Muscle layer of duodenum (tissue), 2 donors: ENCODE data around the gene PVALEF.
A peak's percentile ranks its signal among the peaks of the same experiment; 100 is the strongest.

Source experiments
- H3K27ac ChIP-seq: one replicate; pipeline ENCODE4 v1.7.0; 2013; ENCODE audit warnings: mild to moderate bottlenecking, low read length
- H3K27me3 ChIP-seq: one replicate; pipeline ENCODE4 v1.7.0; 2013; ENCODE audit warnings: low read depth, mild to moderate bottlenecking, control low read depth, low read length
- H3K36me3 ChIP-seq, 2 donors: one replicate each; pipeline ENCODE4 v1.7.0; 2013; ENCODE audit warnings: low read length in 2 of 2, control low read depth in 1 of 2, mild to moderate bottlenecking in 1 of 2; ENCODE audit not compliant: insufficient read depth in 2 of 2, control insufficient read depth in 1 of 2
- H3K4me1 ChIP-seq, 2 donors: one replicate each; pipeline ENCODE4 v1.7.0; 2013; ENCODE audit warnings: low read length in 2 of 2, mild to moderate bottlenecking in 2 of 2, control low read depth in 1 of 2, moderate library complexity in 1 of 2; ENCODE audit not compliant: insufficient read depth in 2 of 2, control insufficient read depth in 1 of 2
- H3K4me3 ChIP-seq, 2 donors: one replicate each; pipeline ENCODE4 v1.7.0; 2013; ENCODE audit warnings: low read length in 2 of 2, low read depth in 1 of 2, mild to moderate bottlenecking in 1 of 2
- H3K9me3 ChIP-seq, 2 donors: one replicate each; pipeline ENCODE4 v1.7.0; 2013; ENCODE audit warnings: low read length in 2 of 2, control low read depth in 1 of 2, mild to moderate bottlenecking in 1 of 2; ENCODE audit not compliant: control insufficient read depth in 1 of 2
- donor health status: healthy.

The PVALEF gene

DNA sequence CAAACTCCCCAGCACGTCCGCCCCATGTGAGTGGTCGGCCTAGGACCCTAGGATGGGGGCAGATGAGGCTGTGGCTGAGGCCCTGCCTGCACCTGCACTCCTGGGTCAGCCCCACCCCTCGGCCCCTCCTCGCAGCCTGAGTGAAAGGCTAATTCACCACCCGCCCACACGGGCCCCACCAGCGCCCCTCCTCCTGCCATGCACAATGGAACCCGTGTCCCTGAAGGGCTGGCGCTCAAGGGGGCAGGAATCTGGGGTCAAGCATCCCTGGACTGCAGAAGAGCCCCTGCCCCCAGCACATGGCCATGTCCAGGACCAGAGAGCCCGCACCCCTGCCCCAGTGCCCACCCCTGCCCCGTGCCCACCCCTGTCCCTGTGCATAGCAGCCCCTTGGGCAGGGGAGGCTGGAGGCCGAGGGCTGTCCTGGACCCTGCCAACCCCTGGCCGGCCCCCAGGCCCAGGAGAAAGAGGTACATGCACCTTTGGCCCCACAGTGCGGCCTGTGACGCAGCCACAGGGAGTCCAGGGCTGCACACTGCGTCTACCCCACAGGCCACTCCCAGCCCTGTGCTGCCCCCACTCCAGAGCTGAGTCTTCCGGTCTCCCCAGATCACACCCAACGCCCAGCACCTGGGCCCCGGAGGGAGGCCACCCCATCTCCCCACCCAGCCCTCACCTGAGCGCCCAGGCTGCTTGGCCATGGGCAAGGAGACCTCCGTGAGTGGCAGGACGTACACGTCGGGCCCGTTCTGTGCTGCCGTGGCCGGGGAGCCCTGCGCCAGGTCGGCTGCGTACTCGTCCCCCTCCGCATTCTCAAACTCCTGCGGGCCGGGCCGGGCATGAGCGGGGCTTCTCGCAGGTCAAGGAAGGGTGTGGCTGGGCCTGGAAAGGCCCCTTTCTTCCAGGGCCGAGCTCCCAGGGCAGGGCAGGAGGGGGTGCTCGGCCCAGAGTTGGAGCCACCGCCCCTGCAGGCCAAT, 34.6 kb upstream of the PVALEF start:
- Histone ChIP-seq H3K4me1 (peaks cover 0 to 5% of the 10 kb centered on the region in 2 donors), H3K36me3 (no peaks in the 10 kb centered on the region), H3K4me3 (no peak overlapping the region), H3K9me3 (no peaks in the 10 kb centered on the region), H3K27ac (peak overlapping the region; percentile 69), H3K27me3 (no peaks in the 10 kb centered on the region)

DNA sequence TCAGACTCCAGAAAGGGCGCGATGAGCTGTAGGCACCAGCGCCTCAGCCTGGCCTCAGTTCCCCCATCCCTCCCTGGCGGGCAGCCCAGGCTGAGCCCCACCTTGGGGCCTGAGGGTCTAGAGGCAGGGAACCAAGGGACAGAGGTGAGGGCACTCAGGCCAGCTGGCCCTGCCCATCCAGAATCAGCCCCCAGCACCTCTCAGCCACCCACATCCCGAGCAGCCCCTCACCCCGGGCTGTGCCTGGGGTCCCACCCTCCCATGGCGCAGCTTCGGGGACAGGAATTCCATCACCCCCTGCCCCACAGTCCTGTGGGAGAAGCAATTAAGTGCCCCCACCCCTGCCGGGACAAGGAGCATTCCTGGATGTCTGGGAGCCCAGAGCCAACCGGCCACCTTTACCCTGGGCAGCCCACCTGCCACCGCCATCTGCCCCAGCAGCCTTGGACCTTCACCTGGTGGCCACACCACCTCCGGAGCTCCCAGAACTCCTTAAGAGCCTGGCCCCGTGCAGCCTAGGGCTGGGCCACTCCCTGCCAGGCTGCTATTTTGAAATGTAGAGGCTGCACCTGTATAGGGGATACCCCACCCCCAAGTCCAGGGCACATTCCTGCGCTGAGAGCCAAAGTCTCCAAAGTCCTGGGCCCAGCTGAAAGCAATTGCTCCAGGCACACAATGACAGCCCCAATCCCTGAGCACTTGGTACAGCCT, 33.7 kb upstream of the PVALEF start:
- Histone ChIP-seq H3K36me3 (no peaks in the 10 kb centered on the region), H3K27ac (peak overlapping the region; percentile 69), H3K27me3 (no peaks in the 10 kb centered on the region), H3K4me3 (peak overlapping the region in 1 of 2 donors; percentile 39), H3K4me1 (peaks cover 0 to 5% of the 10 kb centered on the region in 2 donors), H3K9me3 (no peaks in the 10 kb centered on the region)

DNA sequence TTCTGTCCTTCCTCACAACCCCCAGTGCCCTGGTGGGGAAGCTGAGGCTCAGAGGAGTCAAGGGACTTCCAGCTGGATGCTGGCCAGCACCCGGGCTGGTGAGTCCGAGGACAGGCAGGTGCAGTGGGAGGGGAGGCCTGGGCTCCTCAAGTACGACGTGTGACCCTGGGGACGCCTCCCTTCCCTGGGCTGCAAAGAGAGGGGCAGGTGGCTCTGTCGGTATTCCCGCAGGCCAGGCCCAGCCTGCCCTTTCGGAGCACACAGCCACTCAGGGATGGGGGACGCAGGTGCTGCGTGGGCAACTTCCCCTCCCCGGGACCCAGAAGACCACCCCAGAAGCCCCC, 33.1 kb upstream of the PVALEF start:
- H3K4me1 ChIP-seq, result peaks cover 0 to 5% of the 10 kb centered on the region in 2 donors
- H3K4me3 ChIP-seq, result no peak overlapping the region
- H3K9me3 ChIP-seq, result no peaks in the 10 kb centered on the region
- H3K36me3 ChIP-seq, result no peaks in the 10 kb centered on the region
- H3K27ac ChIP-seq, result no peak overlapping the region
- H3K27me3 ChIP-seq, result no peaks in the 10 kb centered on the region

GRCh38 chr17:81132770-81133723, 32.3 kb upstream of the PVALEF start:
- Histone ChIP-seq H3K4me3 (no peak overlapping the region), H3K27ac (no peak overlapping the region), H3K4me1 (peaks cover 0 to 5% of the 10 kb centered on the region in 2 donors), H3K36me3 (no peaks in the 10 kb centered on the region), H3K9me3 (no peaks in the 10 kb centered on the region), H3K27me3 (no peaks in the 10 kb centered on the region)

- Histone ChIP-seq H3K9me3 (no peaks in the 10 kb centered on the region), H3K4me1 (peaks cover 0 to 5% of the 10 kb centered on the region in 2 donors), H3K36me3 (no peaks in the 10 kb centered on the region), H3K27me3 (no peaks in the 10 kb centered on the region), H3K4me3 (no peak overlapping the region), H3K27ac (no peak overlapping the region)
Observed at GRCh38 chr17:81134064-81134781, 31.1 kb upstream of the PVALEF start.

GRCh38 chr17:81135505-81136278, 29.6 kb upstream of the PVALEF start:
- H3K4me1 ChIP-seq, result no peaks in the 10 kb centered on the region
- H3K36me3 ChIP-seq, result no peaks in the 10 kb centered on the region
- H3K4me3 ChIP-seq, result no peak overlapping the region
- H3K27ac ChIP-seq, result no peak overlapping the region
- no peaks in the 10 kb centered on the region for H3K9me3 ChIP-seq
- no peaks in the 10 kb centered on the region for H3K27me3 ChIP-seq

GRCh38 chr17:81136366-81136765, 28.9 kb upstream of the PVALEF start:
- H3K36me3 ChIP-seq, result no peaks in the 10 kb centered on the region
- no peaks in the 10 kb centered on the region for H3K4me1 ChIP-seq
- H3K4me3 ChIP-seq, result no peak overlapping the region
- H3K27me3 ChIP-seq, result no peaks in the 10 kb centered on the region
- H3K9me3 ChIP-seq, result no peaks in the 10 kb centered on the region
- H3K27ac ChIP-seq, result no peak overlapping the region

DNA sequence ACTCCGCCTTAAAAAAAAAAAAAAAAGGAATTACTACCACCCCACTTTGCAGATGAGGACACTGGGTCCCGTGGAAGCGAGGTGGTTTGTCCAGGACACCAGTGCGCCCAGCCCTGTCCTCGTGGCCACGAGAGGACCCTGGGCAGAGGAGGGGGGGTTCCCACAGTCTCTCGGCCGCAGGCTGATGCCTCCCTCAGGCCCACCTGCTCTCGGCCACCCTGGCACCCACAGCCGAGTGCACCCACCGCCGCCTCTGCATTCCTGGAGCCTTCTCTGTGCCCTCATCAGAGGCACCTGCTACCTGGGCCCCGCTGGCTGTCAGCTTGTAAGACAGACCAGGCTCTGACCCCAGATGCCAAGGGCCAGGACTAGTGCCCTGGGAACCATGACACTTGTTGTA, 28.1 kb upstream of the PVALEF start:
- Histone ChIP-seq H3K36me3 (no peaks in the 10 kb centered on the region), H3K27ac (no peak overlapping the region), H3K4me3 (no peak overlapping the region), H3K27me3 (no peaks in the 10 kb centered on the region), H3K9me3 (no peaks in the 10 kb centered on the region), H3K4me1 (peaks cover 0 to under 1% of the 10 kb centered on the region in 2 donors)

DNA sequence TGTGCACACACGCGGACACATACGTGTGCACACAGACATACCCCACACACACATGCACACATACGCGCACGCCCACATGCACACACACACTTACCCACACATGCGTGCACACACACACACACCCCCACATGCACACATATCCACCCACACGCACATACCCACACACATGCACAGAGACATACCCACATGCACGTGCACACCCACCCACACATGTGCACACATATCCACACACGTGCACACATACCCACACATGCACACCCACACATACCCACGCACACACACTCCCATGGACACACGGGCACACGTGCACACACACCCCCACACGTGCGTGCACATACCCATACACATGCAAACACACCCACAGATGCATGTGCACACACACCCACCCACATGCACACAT, 27.2 kb upstream of the PVALEF start:
- Histone ChIP-seq H3K36me3 (no peaks in the 10 kb centered on the region), H3K27ac (no peak overlapping the region), H3K9me3 (no peaks in the 10 kb centered on the region), H3K27me3 (no peaks in the 10 kb centered on the region), H3K4me1 (peaks cover 0 to 9% of the 10 kb centered on the region in 2 donors), H3K4me3 (no peak overlapping the region)

DNA sequence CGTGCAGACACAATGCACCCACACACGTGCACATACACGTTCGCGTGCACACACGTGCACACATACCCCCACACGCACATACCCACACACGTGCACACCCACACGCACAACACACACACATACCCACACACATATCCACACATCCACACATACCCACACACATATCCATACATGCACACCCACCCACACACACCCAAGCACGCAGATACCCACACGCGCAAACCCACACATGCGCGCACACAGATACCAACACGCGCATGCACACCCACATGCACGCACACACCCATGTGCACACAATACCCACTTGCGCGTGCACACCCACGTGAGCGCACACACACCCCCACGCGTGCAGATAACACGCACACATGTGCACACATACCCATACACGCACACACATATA, 26.8 kb upstream of the PVALEF start:
- H3K4me3 ChIP-seq, result no peak overlapping the region
- no peaks in the 10 kb centered on the region for H3K36me3 ChIP-seq
- no peaks in the 10 kb centered on the region for H3K27me3 ChIP-seq
- no peaks in the 10 kb centered on the region for H3K9me3 ChIP-seq
- H3K4me1 ChIP-seq, result peaks cover 0 to 9% of the 10 kb centered on the region in 2 donors
- no peak overlapping the region for H3K27ac ChIP-seq
